ENCODE data around the gene MINK1. TPM values are rescaled to one million over a fixed set of nuclear protein-coding genes. Genes with fewer than 3 reads are reported as not detected.

Gene MINK1
- total and polyA plus RNA-seq, 2 of the 8 experiments (the other 6 are each of a cell fraction or from before 2014, with no cell fraction given), result 26.9 to 77.7 TPM

DNA sequence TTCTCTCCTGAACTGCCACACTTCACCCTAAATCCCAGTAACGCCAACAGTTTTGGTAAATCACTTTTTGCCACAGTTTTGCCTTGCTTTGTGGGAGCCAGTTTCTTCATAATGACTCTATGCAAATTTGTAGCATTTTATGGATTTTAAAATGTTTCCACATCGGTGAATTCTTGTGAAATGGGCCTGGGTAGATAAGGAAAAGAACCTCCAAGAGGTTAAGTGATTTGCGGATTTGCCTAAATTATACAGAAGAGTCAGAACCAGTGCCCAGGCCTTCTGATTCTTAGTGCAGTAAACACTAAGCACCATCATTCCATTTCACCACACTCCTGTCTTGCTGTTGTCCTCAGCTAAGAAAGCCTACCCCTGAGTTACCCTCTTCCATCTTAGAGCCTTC, 17.9 kb downstream of the MINK1 start:
- peaks cover 7% of the 10 kb centered on the region; the same call in 1 of the 2 replicates for H3K23me2 ChIP-seq (ENCODE audit: low read depth, low read length)
- no peak for FAIRE-seq
- H2BK5ac ChIP-seq (ENCODE audit: low read depth, low read length), result no peak overlapping the region
- peak overlapping the region; percentile 32; the same call in 1 of the 2 replicates for H2BK12ac ChIP-seq (ENCODE audit: low read depth, low read length)
- no peak overlapping the region for H3K23ac ChIP-seq (ENCODE audit: insufficient read length)
- no peak overlapping the region for H3K18ac ChIP-seq (ENCODE audit: extremely low read depth, low read length)
- H2BK20ac ChIP-seq (ENCODE audit: low read length), result no peak overlapping the region
- H4K20me1 ChIP-seq (replicated peaks in 1 of 2; ENCODE audit: control insufficient read depth in 1 of 2, insufficient read depth in 2 of 2, low read length in 2 of 2), result no peaks in the 10 kb centered on the region
- H3K36me3 ChIP-seq (ENCODE audit: control insufficient read depth in 2 of 4, insufficient read depth in 4 of 4, low read length in 3 of 4), result no peaks in the 10 kb centered on the region; a peak in 1 of 8 replicates
- no peak overlapping the region for H3K4me3 ChIP-seq (ENCODE audit: extremely low read depth in 1 of 4, insufficient read depth in 2 of 4, low read depth in 3 of 4, low read length in 4 of 4)
- no peak overlapping the region for H3K4ac ChIP-seq (replicated peaks; ENCODE audit: insufficient read length, low read depth, low read length)
- no peak overlapping the region; a peak in 1 of 7 replicates for H3K9ac ChIP-seq (replicated peaks in 1 of 4; ENCODE audit: extremely low read depth in 1 of 4, low read depth in 3 of 4, low read length in 3 of 4)
- DNase-seq (ENCODE audit: low read depth in 1 of 2, low spot score in 2 of 2), result no peak
- ChIA-PET POLR2A (ENCODE audit: partially characterized antibody) (interaction anchor here (1.5 to 3.1 kb wide), 3 partner anchors 8 to 13 kb away, joined by 3 to 15 read pairs (median 5); no protein-coding TSS in a partner anchor), CTCF (ENCODE audit: partially characterized antibody) (interaction anchor here (1.2 to 1.5 kb wide), 2 partner anchors 14 to 18 kb away, joined by 3 to 4 read pairs; partner anchors contain the start of gene MINK1)
- H3K79me2 ChIP-seq (ENCODE audit: control insufficient read depth in 1 of 2, insufficient read depth in 2 of 2, low read length in 2 of 2), result peaks cover 4 to 54% of the 10 kb centered on the region in 2 experiments
- no peak overlapping the region for H3K56ac ChIP-seq (replicated peaks; ENCODE audit: insufficient read length, low read depth, low read length)
- WGBS, 2 experiments (ENCODE audit: extremely low coverage in 1 of 2, insufficient coverage in 1 of 2, insufficient read length in 1 of 2, insufficient replicate concordance in 2 of 2, low coverage in 1 of 2, low lambda C conversion rate in 2 of 2, missing lambda C conversion rate in 1 of 2), result 84% methylated on average over 3 of the region's 3 CpGs; no CpG with 5 or more reads in 1 of the 2 experiments
- H4K8ac ChIP-seq (ENCODE audit: extremely low read depth, insufficient read depth, low read length), result peak overlapping the region; percentile 75; the same call in 1 of the 2 replicates
- H4K91ac ChIP-seq (replicated peaks; ENCODE audit: insufficient read length, low read length), result peak overlapping the region; percentile 75
- H2BK15ac ChIP-seq (ENCODE audit: low read length), result peak overlapping the region; percentile 6; the same call in 1 of the 2 replicates
- peak overlapping the region; percentile 54; the same call in 1 of the 2 replicates for H2AK5ac ChIP-seq (ENCODE audit: low read depth, low read length)
- H3K79me1 ChIP-seq (ENCODE audit: low read depth, low read length), result peaks cover 13% of the 10 kb centered on the region
- H3K4me2 ChIP-seq (ENCODE audit: insufficient read depth in 1 of 2, low read depth in 2 of 2, low read length in 2 of 2), result no peak overlapping the region; a peak in 1 of 4 replicates
- no peak overlapping the region for H4K5ac ChIP-seq (ENCODE audit: insufficient read length, low read depth, low read length)
- H3K27me3 ChIP-seq (replicated peaks in 1 of 4; ENCODE audit: control insufficient read depth in 3 of 4, extremely low read depth in 1 of 4, insufficient read depth in 3 of 4, low read length in 3 of 4), result no peaks in the 10 kb centered on the region
- no peak overlapping the region for H2BK120ac ChIP-seq (replicated peaks; ENCODE audit: low read depth, low read length)
- no peak overlapping the region for H2AFZ ChIP-seq (ENCODE audit: low read length)
- H3K9me3 ChIP-seq (ENCODE audit: insufficient read depth in 2 of 2, low read depth in 1 of 2, low read length in 1 of 2), result no peaks in the 10 kb centered on the region
- H3K4me1 ChIP-seq (replicated peaks in 1 of 4; ENCODE audit: control insufficient read depth in 3 of 4, insufficient read depth in 4 of 4, low read length in 3 of 4), result peaks cover 14 to 37% (median 29%) of the 10 kb centered on the region in 4 experiments
- no peak overlapping the region for H3K27ac ChIP-seq (ENCODE audit: low read depth, low read length)
- no peak overlapping the region for H3K14ac ChIP-seq (ENCODE audit: insufficient read length)
- no peak for TF ChIP-seq TBP (IDR thresholded peaks at IDR 0.05; ENCODE audit: low read depth, low read length)
- no peak for TF ChIP-seq JUN (IDR thresholded peaks at IDR 0.05; ENCODE audit: low read depth, low read length)
- no peak for TF ChIP-seq POLR2AphosphoS5 (IDR thresholded peaks at IDR 0.05; ENCODE audit: low read depth, low read length)
- TF ChIP-seq BCL11A (IDR thresholded peaks at IDR 0.05; ENCODE audit: low read depth in 2 of 2, low read length in 2 of 2), result no peak
- TF ChIP-seq KDM1A (IDR thresholded peaks at IDR 0.05; ENCODE audit: borderline replicate concordance, low read length), result no peak
- no peak for TF ChIP-seq CEBPB (IDR thresholded peaks at IDR 0.05; ENCODE audit: low read depth, low read length)
- no peak for TF ChIP-seq RBBP5 (IDR thresholded peaks at IDR 0.05; ENCODE audit: borderline replicate concordance, low read depth, low read length)
- no peak for TF ChIP-seq SP4 (IDR thresholded peaks at IDR 0.05; ENCODE audit: low read length)
- TF ChIP-seq SIRT6 (IDR thresholded peaks at IDR 0.05; ENCODE audit: low read length), result no peak
- TF ChIP-seq SP1 (IDR thresholded peaks at IDR 0.05; ENCODE audit: low read depth, low read length), result no peak
- no peak for TF ChIP-seq MAFK (IDR thresholded peaks at IDR 0.05; ENCODE audit: low read depth, low read length)
- TF ChIP-seq PHF8 (conservative IDR thresholded peaks at IDR 0.05; ENCODE audit: low read depth, low read length), result no peak
- no peak for TF ChIP-seq HDAC2 (IDR thresholded peaks at IDR 0.05; ENCODE audit: borderline replicate concordance in 1 of 2, low read depth in 2 of 2, low read length in 2 of 2)
- no peak for TF ChIP-seq YY1 (IDR thresholded peaks at IDR 0.05; ENCODE audit: low read depth, low read length)
- TF ChIP-seq SP2 (IDR thresholded peaks at IDR 0.05; ENCODE audit: low read length), result no peak
